ENCODE data around the gene HOXB7. TPM values are rescaled to one million over a fixed set of nuclear protein-coding genes. Genes with fewer than 3 reads are reported as not detected.

The HOXB7 gene
- polyA plus RNA-seq, 3 donors, result 48.5 to 52.0 (median 48.5) TPM

- DNase-seq (ENCODE audit: extremely low read depth in 1 of 11, low read depth in 9 of 11, low spot score in 4 of 11), result no peak
Measured at GRCh38 chr17:48601539-48602425, 9.0 kb downstream of the HOXB7 start.

DNA sequence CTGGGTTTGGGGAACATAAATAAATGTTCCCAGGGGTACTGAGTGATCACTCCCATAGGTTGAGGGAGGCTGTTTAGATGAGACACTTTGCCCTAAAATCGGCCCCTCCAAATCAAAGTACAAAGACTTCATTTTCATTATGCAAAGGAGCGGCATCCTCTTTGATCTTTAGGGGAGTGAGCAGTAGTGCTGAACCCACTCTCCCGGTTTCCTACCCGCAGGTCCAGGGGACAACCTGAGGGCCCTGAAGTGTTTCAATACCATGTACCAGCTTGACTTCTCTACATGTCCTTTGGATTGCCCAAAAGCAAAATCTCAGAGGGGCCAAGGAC, 9.6 kb downstream of the HOXB7 start:
- no peak for DNase-seq (ENCODE audit: extremely low read depth in 1 of 11, low read depth in 9 of 11, low spot score in 4 of 11)

DNA sequence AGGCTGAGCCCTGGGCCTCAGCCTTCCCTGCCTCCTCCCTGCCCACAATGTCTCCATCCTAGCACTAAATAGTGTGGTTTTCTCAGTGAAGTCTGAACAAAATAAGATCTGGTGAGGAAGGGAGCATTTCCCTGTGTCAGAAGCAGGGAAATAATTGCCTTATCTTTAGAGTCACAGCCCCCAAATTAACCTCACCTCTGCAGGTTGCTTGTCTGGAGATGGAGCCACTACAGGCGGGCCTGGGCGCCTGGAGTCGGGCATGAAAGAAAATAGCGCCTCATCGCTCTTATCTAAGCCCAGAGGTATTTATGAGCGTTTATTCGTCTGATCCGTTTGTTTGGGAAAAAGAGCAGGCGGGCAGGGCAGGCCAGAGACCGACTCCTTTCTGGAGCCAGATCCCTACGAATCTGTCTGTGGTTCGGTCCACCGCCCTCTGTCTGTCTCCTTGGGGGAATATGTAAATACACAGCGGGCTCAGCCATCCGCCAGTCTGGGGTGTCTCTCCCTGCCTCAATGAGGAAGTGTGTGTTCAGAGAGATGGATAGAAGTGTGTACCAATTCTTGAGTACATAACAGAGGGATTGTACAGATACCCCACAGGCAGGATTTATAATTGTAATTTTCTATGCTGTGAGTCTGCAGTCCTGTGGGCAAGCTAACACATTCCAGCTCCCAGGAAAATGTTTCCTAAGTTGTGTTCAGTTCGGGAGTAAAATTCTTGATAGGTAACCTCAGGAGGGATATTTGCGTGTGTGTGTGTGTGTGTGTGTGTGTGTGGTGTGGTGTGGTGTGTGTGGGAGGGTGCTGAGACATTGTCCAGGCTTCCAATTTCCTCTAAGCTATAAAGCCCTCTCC, 10.3 kb downstream of the HOXB7 start:
- no peak for DNase-seq (ENCODE audit: extremely low read depth in 1 of 11, low read depth in 9 of 11, low spot score in 4 of 11)

GRCh38 chr17:48599354-48599753, 11.5 kb downstream of the HOXB7 start:
- DNase-seq (ENCODE audit: extremely low read depth in 1 of 11, low read depth in 9 of 11, low spot score in 4 of 11), result no peak

DNA sequence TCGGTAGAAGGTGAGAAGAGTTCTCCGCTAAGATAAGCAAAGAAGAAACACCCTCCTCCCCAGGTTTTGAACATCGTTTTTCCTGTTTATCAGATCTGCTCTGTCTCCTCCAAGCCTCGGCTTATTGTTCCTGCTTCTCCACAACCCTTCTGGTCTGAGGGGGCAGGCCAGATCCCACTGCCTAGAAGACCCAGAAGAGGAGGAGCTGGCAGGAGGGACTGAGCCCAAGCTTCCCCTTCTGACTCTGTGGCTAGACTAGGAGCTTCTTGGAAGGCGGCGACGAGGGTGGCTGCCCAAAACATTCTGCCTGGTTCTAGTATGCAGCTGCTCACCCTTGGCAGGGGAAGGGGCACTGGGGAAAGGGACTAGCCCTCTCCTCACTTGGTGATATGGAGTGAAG, 12.1 kb downstream of the HOXB7 start:
- DNase-seq (ENCODE audit: extremely low read depth in 1 of 11, low read depth in 9 of 11, low spot score in 4 of 11), result no peak

GRCh38 chr17:48597778-48598631, 12.8 kb downstream of the HOXB7 start:
- no peak for DNase-seq (ENCODE audit: extremely low read depth in 1 of 11, low read depth in 9 of 11, low spot score in 4 of 11)

- no peak for DNase-seq (ENCODE audit: extremely low read depth in 1 of 11, low read depth in 9 of 11, low spot score in 4 of 11)
Measured at GRCh38 chr17:48597528-48597777, 13.4 kb downstream of the HOXB7 start.

DNA sequence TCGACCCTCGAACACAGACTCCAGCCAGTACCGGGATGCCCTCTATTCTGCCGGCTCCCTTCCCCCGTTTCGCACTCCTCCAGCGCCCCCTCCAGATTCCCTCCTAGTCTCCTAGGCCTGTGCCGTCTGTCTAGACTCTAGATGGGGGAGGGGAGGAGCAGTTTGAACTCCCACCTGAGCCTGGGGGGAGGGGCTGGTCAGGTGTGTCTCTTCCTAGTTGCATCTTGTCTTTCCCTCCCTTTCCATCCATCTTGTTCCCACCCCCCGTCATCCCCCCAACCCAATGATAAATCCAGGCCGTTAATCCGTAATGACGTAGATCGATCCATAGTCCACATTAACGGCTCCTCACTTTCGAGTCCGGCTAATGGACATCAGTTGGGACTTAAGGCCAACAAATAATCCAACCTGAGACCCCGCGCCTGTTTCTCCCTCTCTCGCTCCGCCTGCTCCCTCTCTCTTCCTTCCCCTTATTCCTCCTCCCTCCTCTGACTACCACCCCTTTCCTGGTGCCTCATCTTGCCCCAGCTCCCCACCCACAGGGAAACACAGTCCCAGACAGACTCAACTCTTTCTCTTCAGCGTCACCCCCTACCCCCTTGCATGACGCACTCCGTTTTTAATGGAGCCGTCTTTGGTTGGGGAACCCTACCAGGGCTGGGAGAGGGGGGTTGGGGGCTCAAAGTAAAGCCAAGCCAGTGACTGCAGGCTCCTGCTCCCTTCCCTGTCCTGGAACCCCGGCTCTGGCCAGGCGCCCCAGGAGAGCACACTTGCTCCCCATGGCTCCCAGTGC, 13.9 kb downstream of the HOXB7 start:
- no peak for DNase-seq (ENCODE audit: extremely low read depth in 1 of 11, low read depth in 9 of 11, low spot score in 4 of 11)

GRCh38 chr17:48596000-48596734, 14.7 kb downstream of the HOXB7 start:
- no peak for DNase-seq (ENCODE audit: extremely low read depth in 1 of 11, low read depth in 9 of 11, low spot score in 4 of 11)

GRCh38 chr17:48595278-48595999, 15.4 kb downstream of the HOXB7 start:
- no peak for DNase-seq (ENCODE audit: extremely low read depth in 1 of 11, low read depth in 9 of 11, low spot score in 4 of 11)

GRCh38 chr17:48594538-48595277, 16.1 kb downstream of the HOXB7 start:
- no peak for DNase-seq (ENCODE audit: extremely low read depth in 1 of 11, low read depth in 9 of 11, low spot score in 4 of 11)

DNA sequence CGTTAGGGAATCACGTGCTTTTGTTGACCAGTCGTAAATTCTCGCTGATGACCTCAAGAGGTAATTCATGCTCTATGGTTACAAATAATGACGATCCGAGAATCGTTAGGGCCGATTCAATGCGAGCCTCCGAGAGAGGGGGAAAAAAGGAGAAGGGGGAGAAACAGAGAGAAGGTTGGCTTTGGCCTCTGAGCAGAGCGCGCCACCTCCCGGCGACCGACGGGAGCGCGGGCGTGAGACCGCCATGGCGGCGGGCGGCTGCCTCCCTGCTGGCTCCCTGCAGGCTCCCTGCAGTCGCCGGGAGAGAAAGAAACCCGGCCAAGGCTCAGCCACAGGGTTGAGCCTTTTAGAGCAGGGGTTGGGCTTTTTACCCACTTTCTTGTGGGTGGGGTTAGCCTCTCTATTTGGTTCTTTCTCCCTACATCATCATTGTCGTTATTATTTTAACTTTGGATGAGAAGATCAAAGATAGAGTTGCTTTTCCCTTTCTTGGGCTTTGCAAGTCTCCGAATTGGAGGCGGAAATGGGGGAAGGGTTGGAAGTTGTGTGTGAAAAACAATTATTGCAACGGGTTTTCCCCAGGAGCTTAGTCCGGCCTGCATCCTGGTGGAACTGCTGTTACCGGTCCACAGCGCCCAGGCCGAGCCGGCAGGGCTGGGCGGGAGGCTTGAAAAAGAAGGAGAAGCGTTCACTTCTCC, 16.8 kb downstream of the HOXB7 start:
- DNase-seq (ENCODE audit: extremely low read depth in 1 of 11, low read depth in 9 of 11, low spot score in 4 of 11), result peak in 9 of 11 donors; percentile 83 to 93 (median 89)

DNA sequence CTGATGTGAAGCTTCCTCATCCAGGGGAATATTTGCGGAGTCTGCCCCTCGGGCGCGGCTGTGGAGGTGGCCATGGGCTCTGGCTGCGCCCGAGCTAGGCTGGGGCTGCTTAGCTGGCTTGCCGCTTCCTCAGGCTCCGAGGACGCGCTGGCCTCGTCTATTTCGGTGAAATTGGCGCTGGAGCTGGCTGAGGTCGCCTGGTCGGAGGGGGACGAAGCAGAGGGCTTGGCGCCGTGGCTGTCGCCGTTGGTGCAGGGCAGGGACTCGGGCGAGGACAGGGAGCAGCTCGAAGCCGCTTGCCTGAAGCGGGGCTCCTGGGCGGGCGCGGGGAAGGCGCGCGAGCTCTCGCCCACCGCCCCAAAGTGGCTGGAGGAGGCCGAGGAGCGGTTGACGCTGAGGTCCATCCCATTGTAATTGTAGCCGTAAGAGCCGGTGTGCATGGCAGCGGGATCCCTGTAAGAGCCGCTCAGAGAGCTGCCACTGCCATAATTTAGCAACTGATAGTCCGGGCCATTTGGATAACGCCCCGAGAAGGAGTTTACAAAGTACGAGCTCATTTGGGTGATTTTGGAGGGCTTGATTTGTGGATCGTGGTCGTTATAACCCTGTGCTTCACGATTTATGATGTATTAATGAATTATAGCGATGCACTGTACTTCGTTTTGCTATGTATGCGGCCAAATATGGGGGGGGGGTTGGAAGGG, 17.5 kb downstream of the HOXB7 start, which contains the start of gene HOXB5:
Gene HOXB5 (minus strand): TSS at position 654 of the 704 bp plus-strand sequence. CDS start 97 bp downstream, at position 557.
- no peak for DNase-seq (ENCODE audit: extremely low read depth in 1 of 11, low read depth in 9 of 11, low spot score in 4 of 11)

DNA sequence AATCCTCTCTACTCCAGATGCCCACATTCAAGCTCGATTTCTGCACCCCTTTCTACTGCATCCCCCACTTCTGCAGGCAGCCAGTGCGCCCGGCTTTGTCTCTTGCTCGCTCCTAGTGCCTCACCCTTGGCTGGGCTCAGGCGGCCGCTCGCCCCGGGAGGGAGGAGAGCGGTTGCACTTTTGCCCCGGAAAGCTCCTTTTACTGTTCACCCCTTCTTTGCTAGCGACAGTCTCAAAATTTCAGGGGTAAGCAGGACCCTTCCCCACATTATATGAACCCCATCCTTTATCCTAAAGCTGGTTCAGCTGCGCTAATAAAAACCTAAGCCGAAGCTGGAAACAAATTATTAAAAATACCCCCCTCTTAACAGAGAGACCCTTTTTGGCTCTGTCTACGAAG, 18.2 kb downstream of the HOXB7 start:
- DNase-seq (ENCODE audit: extremely low read depth in 1 of 11, low read depth in 9 of 11, low spot score in 4 of 11), result no peak

DNA sequence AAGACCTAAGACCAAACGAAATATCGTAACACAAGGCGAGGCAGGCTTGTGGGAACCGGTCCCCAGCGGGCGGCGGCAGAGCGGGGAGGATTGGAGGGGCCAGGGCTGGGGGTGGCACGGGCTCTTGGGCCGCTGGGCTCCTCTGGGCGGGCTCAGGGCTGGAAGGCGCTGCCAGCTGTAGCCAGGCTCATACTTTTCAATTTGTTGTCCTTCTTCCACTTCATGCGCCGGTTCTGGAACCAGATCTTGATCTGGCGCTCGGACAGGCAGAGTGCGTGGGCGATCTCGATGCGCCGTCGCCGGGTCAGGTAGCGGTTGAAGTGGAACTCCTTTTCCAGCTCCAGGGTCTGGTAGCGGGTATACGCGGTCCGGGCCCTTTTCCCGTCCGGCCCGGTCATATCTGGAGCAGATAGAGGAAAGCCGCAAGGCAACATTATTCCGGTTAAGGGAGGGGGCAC, 18.7 kb downstream of the HOXB7 start:
- DNase-seq (ENCODE audit: extremely low read depth in 1 of 11, low read depth in 9 of 11, low spot score in 4 of 11), result no peak
